GM21390 (cell line): ENCODE results near the gene APOLD1.
"Not testable (repeated sequence)": the region's sequence is repeated elsewhere in the genome, so short reads cannot be mapped to it uniquely, and the experiment has no call there.

Source experiments
- ATAC-seq: cut with Tn5 transposase; IDR thresholded peaks from one replicate; pipeline ENCODE4 v1.9.1; 2021; ENCODE audit not compliant: unreplicated experiment

APOLD1 gene

GRCh38 chr12:12784911-12785814 lies at the start of gene APOLD1:
TSS of gene APOLD1 (plus strand) at chr12:12785659. CDS start at chr12:12785692, 33 bp downstream.
- ATAC-seq, result no peak

GRCh38 chr12:12736759-12737676 lies 48.4 kb upstream of the APOLD1 start:
- peak; percentile 73 for ATAC-seq

GRCh38 chr12:12738152-12738551 lies 47.3 kb upstream of the APOLD1 start:
- not testable (repeated sequence) for ATAC-seq

- no peak for ATAC-seq
Measured at GRCh38 chr12:12741660-12742059, 43.8 kb upstream of the APOLD1 start.

- ATAC-seq, result no peak
Measured at GRCh38 chr12:12744546-12745305, 40.7 kb upstream of the APOLD1 start.

GRCh38 chr12:12745576-12746211 lies 39.8 kb upstream of the APOLD1 start:
- ATAC-seq, result no peak

- no peak for ATAC-seq
Measured at GRCh38 chr12:12747278-12747677, 38.2 kb upstream of the APOLD1 start.

GRCh38 chr12:12748044-12748443 lies 37.4 kb upstream of the APOLD1 start:
- no peak for ATAC-seq

GRCh38 chr12:12749433-12749832 lies 36.0 kb upstream of the APOLD1 start:
- no peak for ATAC-seq

- ATAC-seq, result no peak
Measured at GRCh38 chr12:12755923-12756322, 29.5 kb upstream of the APOLD1 start.

GRCh38 chr12:12757121-12757520 lies 28.3 kb upstream of the APOLD1 start:
- ATAC-seq, result no peak

GRCh38 chr12:12759234-12759915 lies 26.1 kb upstream of the APOLD1 start:
- no peak for ATAC-seq

GRCh38 chr12:12764824-12765223 lies 20.6 kb upstream of the APOLD1 start:
- ATAC-seq, result no peak

GRCh38 chr12:12770262-12770661 lies 15.2 kb upstream of the APOLD1 start:
- no peak for ATAC-seq

- ATAC-seq, result no peak
Measured at GRCh38 chr12:12774791-12775190, 10.7 kb upstream of the APOLD1 start.

- no peak for ATAC-seq
Measured at GRCh38 chr12:12776261-12776660, 9.2 kb upstream of the APOLD1 start.

GRCh38 chr12:12777092-12777491 lies 8.4 kb upstream of the APOLD1 start:
- ATAC-seq, result no peak

- no peak for ATAC-seq
Measured at GRCh38 chr12:12779007-12779406, 6.5 kb upstream of the APOLD1 start.

GRCh38 chr12:12779529-12779928 lies 5.9 kb upstream of the APOLD1 start:
- no peak for ATAC-seq

- ATAC-seq, result no peak
Measured at GRCh38 chr12:12784116-12784515, 1.3 kb upstream of the APOLD1 start.
